HG03066 (cell line): Measurements from ENCODE around the gene ITGA2B.
"Not testable (repeated sequence)": the region's sequence is repeated elsewhere in the genome, so short reads cannot be mapped to it uniquely, and the experiment has no call there.

Experiments
- ATAC-seq: cut with Tn5 transposase; IDR thresholded peaks from one replicate; pipeline ENCODE4 v1.9.1; 2021; ENCODE audit warnings: low read depth; ENCODE audit not compliant: unreplicated experiment

The ITGA2B gene

DNA sequence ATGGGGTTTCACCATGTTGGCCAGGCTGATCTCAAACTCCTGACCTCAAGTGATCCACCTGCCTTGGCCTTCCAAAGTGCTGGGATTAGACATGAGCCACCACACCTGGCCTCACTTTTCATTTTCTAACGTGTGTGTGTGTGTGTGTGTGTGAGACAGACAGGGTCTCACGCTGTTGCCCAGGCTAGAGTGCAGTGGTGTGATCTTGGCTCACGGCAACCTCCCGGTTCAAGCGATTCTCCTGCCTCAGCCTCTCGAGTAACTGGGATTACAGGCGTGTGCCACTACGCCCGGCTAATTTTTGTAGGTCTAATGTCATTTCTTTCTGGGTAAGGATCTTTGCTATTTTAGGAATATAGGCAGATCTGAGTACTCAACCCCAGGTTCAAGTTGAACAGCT, 4.7 kb upstream of the ITGA2B start:
- ATAC-seq: not testable (repeated sequence)

DNA sequence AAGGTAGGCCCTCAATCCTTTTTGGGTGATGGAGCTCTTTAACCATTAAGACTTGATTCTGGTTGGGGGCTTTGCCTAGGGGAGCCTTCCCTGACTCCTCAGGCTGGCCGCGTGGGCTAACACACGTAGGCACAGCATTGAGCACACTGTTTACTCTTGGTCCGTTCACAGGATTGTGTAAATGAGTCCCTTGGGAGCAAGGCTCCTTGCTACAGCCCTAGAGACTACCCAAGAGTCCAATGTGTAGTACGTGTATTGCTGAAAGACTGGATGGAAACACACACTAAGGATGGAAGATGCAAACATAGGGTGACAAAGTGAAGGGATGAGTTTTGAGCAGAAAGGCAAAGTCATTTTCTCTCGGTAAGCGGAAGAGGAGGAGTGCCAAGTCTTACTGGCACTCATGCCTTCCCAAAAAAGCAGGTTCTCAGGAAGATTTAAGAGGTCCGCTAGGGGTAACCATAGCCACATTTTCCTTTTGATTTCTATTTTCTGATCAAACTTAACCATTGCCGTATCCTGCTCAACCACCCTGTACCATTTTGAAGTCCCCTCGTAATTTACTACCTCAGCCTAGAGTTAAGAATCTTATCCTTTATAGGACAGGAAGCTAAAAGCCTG, 911 bp upstream of the ITGA2B start:
- no peak for ATAC-seq

DNA sequence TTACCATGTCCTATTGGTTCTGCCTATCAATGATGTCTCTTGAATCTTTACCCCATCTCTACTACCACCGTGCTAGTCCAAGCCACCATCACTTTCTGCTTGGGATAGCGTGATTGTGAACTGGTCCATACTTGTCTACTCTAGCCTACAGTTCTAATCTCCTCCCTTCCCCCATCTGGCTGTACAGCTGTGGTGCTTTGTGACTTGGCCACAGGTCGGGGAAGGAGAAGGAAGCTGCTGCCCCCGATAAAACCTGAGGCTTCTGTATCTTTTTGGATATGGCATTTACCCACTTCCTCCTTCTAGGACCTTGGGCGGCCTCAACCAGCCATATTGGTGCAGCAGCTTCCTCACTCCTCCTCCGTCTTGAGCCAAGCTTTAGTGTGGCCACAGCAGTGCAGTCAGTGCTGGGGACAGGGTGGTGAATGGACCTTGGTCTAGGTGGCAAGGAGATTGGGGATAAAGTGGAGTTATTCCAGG, 314 bp upstream of the ITGA2B start:
- ATAC-seq: no peak

DNA sequence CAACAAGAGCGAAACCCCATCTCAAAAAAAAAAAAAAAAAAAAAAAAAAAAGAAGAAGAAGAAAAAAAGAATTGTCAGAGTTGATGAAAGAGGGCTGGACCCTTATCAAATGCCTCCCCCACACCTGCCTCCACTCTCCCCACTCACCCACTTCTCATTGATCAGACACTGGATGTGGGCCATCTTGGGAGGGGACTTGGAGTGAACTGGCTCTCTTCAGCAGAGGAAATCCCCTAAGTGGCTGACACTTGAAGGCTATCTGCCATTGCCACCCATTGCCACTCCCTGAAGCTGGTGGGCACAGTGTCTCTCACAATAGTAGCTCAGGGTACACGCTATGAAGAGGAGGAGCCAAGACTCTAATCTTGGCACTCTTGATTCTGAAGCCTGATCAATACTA, 1.6 kb downstream of the ITGA2B start:
- no peak for ATAC-seq

DNA sequence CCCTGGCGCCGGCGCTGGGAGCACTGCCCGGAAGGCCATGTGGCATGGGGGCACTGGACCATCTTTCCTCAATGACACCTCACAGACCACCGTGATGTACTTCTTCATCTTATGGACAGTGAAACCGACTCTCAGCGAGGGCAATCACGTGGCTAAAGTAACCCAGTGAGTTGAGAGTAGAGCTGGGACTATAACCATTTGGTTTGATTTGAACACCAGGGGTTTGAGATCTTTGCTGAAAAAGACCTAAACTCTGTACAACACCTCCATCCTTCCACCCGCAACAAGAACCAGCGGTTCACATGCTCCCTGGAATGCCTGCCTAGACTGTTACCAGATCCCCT, 3.3 kb downstream of the ITGA2B start:
- ATAC-seq: no peak

DNA sequence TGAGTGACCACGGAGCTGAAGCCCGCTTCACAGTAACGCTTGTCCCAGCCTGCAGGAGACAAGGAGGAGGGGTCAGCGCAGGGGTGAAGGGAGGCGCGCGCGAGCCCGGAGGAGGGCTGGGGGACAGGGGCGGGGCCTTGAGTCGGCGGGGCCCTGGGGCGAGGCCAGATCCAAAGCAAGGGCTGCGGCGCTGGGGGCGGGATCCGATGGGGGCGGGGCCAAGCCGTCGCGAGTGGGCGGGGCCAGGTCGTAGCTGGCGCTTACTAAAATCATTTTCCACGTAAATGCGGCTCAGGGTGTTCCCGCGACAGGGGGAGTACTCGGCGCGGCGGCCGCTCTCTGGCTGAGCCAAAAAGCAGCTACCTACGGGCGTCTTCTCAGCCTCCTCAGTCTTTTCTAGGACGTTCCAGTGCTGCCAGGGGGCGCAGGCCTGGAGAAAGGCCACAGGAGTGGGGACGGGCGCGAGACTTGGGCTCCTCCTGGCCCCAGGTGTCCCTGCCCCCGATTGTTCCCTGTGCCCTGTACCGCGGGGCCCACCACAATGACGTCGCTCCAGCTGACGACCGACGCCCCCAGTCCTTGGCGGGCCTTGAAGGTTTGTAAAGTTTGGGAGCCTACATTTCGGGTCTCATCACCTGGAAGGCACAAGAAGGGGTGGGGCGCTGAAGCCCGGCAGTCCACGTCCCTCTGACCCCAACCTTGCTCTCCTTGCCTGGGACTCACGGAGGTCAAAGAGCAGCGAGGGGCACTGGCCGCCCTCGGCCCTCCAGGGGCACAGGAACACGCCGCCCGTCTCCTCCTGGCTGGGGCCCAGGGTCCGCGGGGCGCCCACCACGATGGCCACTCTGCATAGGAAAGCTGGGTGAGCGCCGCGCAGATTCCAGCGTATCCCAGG, 3.9 kb downstream of the ITGA2B start:
- no peak for ATAC-seq

DNA sequence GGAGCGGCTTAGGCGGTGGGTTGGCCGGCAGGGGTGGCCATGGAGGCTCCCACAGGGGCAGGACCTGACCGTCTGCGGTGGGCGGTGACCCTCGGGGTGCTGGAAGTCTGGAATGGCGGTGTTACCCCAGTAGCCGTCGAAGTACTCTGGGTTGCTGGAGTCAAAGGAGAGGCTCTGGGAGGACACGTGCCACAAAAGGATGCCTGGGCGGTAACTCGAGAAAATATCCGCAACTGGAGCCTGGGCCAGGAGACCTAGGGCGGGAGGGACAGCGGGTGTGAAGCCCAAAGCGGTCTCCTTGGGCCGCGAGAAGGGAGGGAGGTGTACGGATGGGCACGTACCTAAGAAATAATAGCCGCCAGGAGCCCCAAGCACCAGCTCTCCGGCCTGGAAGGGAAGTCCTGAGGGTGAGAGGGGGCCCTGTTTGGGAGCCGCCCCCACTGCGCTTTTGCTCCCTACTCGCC, 4.6 kb downstream of the ITGA2B start:
- ATAC-seq: no peak

DNA sequence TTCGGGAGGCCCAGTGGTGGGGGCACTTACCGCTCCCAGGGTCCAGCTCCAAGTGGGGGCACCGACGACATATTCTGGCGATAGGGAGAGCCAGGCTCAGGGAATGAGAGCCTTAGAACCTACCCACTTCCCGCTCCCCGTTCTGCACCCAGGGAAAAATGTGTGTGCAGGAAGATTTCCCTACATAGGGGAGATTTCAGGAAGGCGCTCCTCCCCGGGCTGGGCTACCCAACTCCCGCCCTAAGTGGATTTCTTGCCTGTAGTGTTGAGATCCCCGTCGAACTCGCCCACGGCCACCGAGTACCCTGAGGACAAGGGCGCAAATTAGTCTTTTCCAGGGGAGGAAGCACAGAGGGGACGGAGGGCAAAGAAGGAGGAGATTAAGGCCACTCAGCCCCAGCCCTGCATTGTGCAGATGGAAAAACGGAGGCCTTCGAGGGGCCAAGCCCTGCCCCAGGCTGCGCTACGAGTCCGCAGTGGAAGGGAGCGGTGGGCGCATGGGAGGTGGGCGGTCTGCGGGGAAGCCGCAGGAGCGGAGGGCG, 5.1 kb downstream of the ITGA2B start:
- no peak for ATAC-seq

DNA sequence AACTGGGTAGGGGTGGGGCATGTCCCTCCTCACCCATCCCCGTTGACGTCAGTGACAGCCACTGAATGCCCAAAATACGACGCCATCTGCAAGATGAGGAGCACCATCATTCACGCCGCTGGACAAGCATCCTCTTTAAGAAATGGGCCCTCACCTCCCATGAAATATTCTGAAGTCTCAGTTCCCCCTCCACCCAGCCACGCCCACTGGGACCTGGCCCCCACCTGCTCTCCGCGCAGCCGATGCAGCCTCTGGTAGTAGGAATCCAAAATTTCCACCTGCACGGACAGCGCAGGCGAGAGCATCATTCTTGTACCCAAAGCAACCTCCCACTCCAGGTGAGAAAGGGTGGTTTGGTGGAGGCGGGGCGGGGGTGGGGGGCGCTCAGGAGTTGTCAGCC, 5.6 kb downstream of the ITGA2B start:
- no peak for ATAC-seq

DNA sequence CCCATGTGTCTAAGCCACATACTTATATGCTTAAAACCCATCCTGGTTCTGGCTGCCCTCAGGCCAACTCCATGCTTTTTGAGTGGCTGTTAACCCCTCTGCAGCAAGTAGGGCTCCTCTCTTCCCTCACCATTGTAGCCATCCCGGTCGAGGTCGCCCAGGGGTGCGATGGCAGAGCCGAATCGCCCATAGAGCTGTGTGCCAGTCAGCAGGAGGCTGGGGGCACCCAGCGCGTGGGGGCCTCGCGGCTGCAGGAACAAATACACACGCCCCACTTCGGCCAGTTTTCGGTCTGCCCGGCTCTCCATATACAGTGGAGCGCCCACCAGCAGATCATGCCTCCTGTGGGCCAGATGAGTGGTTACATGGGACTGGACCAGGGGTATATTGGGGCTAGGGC, 6.1 kb downstream of the ITGA2B start:
- ATAC-seq: no peak

DNA sequence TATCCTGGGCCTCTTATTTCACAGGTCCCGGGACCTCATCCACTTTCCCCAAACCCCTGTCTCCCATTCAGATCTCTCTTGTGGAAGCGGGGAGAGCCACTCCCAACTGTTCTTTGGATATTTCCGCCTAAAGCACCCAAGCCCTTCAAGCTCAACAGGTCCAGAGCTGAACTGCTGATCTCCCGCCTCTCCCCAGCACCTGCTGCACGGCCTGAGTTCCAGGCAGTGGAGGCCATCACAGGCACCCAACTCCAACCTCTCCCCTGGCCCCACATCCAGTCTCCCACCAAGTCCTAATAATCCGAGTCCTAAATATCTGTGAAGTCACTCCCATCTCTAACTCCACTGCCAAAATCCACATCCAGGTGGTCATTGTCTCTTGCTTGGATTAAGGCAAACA, 6.5 kb downstream of the ITGA2B start:
- ATAC-seq: no peak

DNA sequence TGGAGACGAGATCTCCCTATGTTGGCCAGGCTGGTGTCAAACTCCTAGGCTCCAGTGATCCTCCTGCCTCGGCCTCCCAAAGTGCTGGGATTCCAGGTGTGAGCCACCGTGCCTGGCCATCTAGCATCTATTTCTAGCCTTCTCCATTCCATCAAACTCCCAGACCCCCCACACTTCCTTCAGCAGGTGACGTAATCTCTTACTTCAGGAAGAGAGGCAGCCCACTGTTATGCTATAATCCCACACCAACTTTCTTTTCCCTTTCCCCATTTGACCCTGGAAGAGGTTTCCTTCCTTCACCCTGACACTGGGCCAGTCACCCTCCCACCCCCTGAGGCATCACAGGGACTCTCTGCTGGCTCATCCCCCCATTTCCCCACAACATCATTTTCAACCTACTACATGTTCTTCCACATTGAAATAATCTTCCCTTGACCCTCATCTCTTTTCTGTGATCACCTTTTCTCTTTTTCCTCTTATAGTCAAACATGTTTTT, 7.6 kb downstream of the ITGA2B start:
- ATAC-seq: no peak

DNA sequence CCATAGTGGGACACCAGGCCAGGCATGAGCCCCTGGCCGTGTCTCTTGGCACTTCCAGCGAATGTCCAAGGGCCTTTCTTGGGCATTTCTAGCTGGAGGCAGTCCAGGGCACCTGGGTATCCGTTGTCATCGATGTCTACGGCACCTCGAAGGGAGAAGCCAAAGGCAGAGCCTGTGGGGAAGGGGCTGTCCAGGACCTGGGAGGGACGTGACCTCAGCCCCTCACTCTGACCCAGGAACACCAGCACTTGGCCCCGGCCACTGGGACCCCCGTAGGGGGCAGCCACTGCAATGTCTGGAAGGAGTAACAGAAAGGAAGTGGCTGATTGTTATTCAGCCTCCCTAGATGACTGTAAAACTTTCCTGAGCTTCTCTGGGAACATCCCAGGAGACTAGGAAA, 8.7 kb downstream of the ITGA2B start:
- ATAC-seq: no peak

DNA sequence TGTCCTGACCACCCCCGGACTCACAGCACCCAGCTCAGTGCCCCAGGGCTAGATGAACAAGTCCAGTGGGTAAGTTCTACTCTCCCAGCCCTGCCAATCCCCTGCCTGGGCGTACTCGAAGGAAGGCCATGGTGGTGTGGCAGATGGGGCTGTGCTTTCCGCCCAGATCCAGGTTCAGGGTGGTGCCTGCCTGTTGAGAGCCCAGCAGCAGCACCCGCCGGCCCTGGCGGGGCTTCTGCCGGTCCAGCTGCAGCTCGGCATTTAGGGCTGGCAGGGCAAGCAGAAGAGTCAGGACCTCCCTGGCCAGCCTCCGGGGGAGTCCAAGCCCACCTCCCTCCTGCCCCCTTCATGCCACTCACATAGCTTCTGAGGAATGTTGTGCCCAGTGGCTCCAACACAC, 9.6 kb downstream of the ITGA2B start:
- ATAC-seq: no peak

DNA sequence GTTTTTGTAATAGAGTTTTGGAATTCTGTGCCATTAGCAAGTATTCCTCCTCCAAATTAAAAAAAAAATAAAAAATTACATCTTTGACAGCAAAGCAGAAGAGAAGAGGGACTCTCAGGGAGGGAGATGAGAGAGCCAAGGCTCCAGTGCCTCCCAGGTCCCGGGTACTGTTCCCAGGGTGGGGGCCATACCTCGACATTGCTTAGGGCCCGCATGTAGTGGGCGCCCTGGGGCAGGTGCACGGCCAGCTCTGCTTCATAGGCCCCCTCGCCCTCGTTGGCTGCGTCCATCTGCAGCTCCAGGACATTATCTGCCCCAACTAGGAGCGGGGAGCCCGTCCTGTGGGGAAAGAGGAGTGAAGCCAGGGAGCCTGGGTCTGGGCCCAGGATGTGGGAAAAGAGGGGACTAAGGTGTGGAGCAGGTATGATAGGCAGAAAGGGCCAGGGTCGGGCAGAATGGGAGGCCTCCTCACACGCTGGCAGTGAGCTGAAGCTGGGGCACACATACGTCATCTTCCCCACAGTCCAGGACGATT, 11.2 kb downstream of the ITGA2B start:
- ATAC-seq: no peak

DNA sequence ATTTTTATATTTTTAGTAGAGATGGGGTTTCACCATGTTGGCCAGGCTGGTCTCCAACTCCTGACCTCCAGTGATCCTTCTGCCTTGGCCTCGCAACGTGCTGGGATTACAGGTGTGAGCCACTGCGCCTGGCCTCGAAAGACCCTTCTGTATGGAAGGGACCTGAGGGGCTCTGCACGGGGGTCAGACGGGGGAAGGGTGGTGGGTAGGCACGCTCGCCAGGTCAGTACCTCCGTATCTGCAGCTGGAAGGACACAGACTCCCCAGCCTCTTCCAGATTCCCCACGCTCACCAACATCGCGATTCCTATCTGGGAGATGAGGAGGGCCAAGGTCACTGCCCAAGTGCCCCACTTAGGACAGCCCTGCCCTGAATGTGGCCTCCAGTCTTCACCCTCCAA, 12.7 kb downstream of the ITGA2B start:
- ATAC-seq: no peak

DNA sequence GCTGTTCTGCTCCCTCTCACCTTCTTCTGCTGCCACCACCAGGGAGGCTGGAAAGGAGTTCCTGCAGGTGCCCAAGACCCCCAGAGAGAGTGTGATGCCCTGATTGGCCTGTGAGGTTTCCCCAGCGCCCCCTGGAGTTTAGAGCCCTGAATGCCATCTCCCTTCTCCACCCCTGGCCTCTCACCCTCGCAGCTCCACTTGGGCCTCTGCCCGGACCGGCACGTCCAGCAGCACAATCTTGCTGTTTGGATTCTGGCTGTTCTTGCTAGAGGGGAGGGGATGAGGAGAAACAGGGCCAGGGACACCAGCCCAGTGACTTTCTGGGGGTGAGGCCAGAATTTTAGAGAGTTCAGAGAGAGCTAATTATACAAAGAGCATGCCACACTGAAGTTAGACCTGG, 13.3 kb downstream of the ITGA2B start:
- no peak for ATAC-seq

DNA sequence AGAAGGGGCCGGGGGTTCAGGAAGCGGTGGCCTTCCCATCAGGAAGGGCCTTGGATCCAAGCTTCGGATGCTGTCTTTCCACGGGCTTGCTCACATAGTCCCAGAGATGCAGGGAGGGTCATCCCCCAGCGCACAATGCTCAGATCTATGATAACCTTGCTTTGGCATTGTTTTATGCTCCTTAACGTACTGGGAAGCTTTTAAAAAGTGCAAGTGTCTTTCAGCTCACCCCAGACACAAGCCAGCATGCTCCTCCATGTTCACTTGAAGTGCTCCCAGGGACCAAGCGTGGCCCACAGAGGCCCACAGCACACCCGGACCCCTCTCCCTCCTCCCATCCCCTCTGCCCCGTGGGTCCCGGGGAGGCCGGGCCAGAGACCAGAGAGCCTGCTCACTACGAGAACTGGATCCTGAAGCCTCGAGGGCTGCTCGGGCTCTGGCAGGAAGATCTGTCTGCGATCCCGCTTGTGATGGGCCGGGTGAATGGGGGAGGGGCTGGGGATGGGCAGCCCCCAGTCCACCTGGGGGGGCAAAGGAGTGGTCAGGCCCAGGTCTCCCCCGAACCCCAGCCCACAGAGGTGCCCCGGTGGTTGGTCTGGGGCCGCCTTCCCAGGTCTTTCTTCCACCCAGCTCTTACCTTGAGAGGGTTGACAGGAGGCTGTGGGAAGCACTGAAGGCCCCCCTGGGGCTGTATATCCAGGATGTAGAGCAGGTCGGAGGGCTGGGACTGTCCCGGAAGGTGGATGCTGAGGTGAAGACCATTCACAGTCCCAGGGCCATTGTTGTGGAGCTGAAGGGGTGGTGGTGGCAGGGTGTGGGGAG, 14.0 kb downstream of the ITGA2B start:
- ATAC-seq: no peak

DNA sequence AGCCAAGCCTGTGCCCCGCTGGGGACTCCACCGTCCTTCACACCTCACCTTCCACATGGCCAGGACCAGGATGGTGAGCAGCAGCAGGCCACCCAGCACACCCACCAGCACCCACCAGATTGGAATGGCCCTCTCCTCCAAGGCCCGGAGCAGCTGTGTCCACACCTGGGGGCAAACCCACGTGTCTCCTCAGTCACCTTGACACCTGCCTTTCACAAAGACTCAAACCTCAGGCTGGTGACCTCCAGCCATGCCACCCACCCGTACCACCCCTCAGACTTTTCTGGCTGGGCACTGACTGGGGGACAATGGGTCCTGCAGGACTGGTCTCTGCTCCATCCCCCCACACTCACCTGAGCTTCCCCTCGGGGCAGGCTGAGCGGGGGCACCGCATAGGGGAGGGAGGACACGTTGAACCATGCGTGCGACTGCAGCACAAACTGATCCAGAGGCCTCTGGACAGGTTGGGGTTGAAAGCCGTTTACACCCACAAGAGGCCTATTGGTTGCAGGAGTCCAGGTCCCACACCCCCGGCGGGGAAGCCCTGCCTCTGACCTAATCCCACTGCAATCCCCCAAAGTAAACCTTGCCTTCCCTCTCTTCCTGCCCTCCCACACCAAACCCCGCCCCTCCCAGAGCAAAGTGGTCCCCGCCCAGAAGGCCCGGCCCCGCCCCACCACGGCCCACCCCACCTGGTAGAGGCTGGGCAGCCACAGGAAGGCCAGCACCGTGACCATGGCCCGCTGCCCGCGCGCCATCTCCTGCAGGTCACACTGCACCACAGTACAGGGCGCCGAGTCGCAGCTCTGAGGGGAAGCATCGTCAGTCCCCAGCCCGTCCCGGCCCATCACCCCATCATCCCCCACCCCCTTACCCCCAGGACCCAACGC, 14.9 kb downstream of the ITGA2B start:
- no peak for ATAC-seq

DNA sequence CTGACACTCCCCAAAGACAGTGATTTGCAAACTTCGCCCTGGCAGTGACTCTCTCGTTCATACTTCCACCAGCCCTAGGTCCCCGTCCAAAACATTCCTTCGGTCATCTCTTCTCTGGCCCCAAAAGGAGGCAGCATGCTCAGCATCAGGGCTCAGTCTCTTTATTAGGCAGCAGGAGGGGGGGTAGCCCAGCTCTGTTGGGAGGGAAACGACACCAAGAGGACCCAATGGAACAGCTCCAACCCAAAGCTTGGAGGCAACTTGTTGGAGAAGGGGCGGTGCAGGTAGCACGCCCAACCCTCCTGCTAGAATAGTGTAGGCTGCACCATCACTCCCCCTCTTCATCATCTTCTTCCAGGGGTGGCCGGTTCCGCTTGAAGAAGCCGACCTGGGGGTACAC, 17.4 kb downstream of the ITGA2B start:
- no peak for ATAC-seq
